Neural crest cell (in vitro differentiated cells): ENCODE results near the gene TBC1D8. TPM values are rescaled to one million over a fixed set of nuclear protein-coding genes. Genes with fewer than 3 reads are reported as not detected.

Experiments used
- DNase-seq: peaks from one replicate; pipeline ENCODE4 v3.0.0; 2021; ENCODE audit warnings: low read depth, mixed read lengths, low spot score
- H3K27ac Mint-ChIP-seq: one replicate; pipeline ENCODE4 v1.8.0; 2021; ENCODE audit warnings: mild to moderate bottlenecking, mixed read lengths; ENCODE audit not compliant: unreplicated experiment
- H3K27me3 Mint-ChIP-seq: 2 replicates; pipeline ENCODE4 v1.8.0; 2021; ENCODE audit warnings: low read depth, mild to moderate bottlenecking, mixed read lengths
- H3K36me3 Mint-ChIP-seq: 2 replicates; pipeline ENCODE4 v1.8.0; 2021; ENCODE audit warnings: low read depth, mild to moderate bottlenecking, mixed read lengths
- H3K4me1 Mint-ChIP-seq: 2 replicates; pipeline ENCODE4 v1.8.0; 2021; ENCODE audit warnings: mixed read lengths
- H3K4me3 Mint-ChIP-seq: one replicate; pipeline ENCODE4 v1.8.0; 2021; ENCODE audit warnings: mild to moderate bottlenecking, mixed read lengths
- H3K9me3 Mint-ChIP-seq: 2 replicates; pipeline ENCODE4 v1.8.0; 2021; ENCODE audit warnings: mixed read lengths
- CTCF ChIP-seq: fragments of 200-600 bp; sonication (generic); conservative IDR thresholded peaks from 2 replicates; pipeline ENCODE4 v1.5.0; 2021; ENCODE audit warnings: antibody characterized with exemption, mild to moderate bottlenecking
- total RNA-seq: library from RNA; stranded (reverse); gene quantifications from 2 replicates; pipeline ENCODE4 v1.2.1, GENCODE V29; 2021

The TBC1D8 gene
- total RNA-seq, 1 donor from 2014 or later: 7.8 TPM

- no peak for TF ChIP-seq CTCF
- H3K4me1 Mint-ChIP-seq: peaks cover 32% of the 10 kb centered on the region
- peaks cover 5% of the 10 kb centered on the region for H3K27me3 Mint-ChIP-seq
- H3K36me3 Mint-ChIP-seq: peaks cover 24% of the 10 kb centered on the region
- H3K4me3 Mint-ChIP-seq: peak overlapping the region; percentile 84
- DNase-seq: no peak
- H3K27ac Mint-ChIP-seq: no peak overlapping the region
- H3K9me3 Mint-ChIP-seq: peaks cover 2% of the 10 kb centered on the region
Measured at GRCh38 chr2:100999995-101000394, 151.2 kb downstream of the TBC1D8 start.

- Mint-ChIP-seq H3K27ac (no peak overlapping the region), H3K9me3 (peaks cover 2% of the 10 kb centered on the region), H3K4me1 (peaks cover 15% of the 10 kb centered on the region), H3K36me3 (peaks cover 6% of the 10 kb centered on the region), H3K4me3 (no peak overlapping the region), H3K27me3 (peaks cover 5% of the 10 kb centered on the region)
- TF ChIP-seq CTCF: no peak
- DNase-seq: no peak
Measured at GRCh38 chr2:100998235-100998573, 153.0 kb downstream of the TBC1D8 start.

- TF ChIP-seq CTCF: no peak
- peaks cover 2% of the 10 kb centered on the region for H3K9me3 Mint-ChIP-seq
- DNase-seq: no peak
- peaks cover 9% of the 10 kb centered on the region for H3K4me1 Mint-ChIP-seq
- H3K27me3 Mint-ChIP-seq: peaks cover 5% of the 10 kb centered on the region
- H3K36me3 Mint-ChIP-seq: peaks cover 2% of the 10 kb centered on the region
- H3K4me3 Mint-ChIP-seq: no peak overlapping the region
- no peak overlapping the region for H3K27ac Mint-ChIP-seq
Measured at GRCh38 chr2:100997509-100998234, 153.5 kb downstream of the TBC1D8 start.

GRCh38 chr2:100995309-100996075 is 155.7 kb downstream of the TBC1D8 start:
- TF ChIP-seq CTCF: no peak
- H3K4me3 Mint-ChIP-seq: no peak overlapping the region
- no peaks in the 10 kb centered on the region for H3K36me3 Mint-ChIP-seq
- no peaks in the 10 kb centered on the region for H3K4me1 Mint-ChIP-seq
- DNase-seq: no peak
- H3K27ac Mint-ChIP-seq: peak overlapping the region; percentile 27
- H3K9me3 Mint-ChIP-seq: no peaks in the 10 kb centered on the region
- H3K27me3 Mint-ChIP-seq: no peaks in the 10 kb centered on the region

GRCh38 chr2:100993294-100993693 is 157.9 kb downstream of the TBC1D8 start:
- DNase-seq: no peak
- no peaks in the 10 kb centered on the region for H3K27me3 Mint-ChIP-seq
- no peak overlapping the region for H3K27ac Mint-ChIP-seq
- H3K4me1 Mint-ChIP-seq: no peaks in the 10 kb centered on the region
- no peak overlapping the region for H3K4me3 Mint-ChIP-seq
- no peaks in the 10 kb centered on the region for H3K36me3 Mint-ChIP-seq
- no peaks in the 10 kb centered on the region for H3K9me3 Mint-ChIP-seq
- TF ChIP-seq CTCF: no peak
